Caco-2 (cell line): Measurements from ENCODE around the gene CSAD. TPM values are rescaled to one million over a fixed set of nuclear protein-coding genes. Genes with fewer than 3 reads are reported as not detected.

Source experiments
- BruUV-seq: library from RNA; stranded (reverse); fragments of 400-500 nt; replicated peaks from 2 replicates; lab custom pipeline; 2021; lab: Mats Ljungman, UMichigan
- CTCF ChIA-PET: fragments of 300-600 bp; sonication (Branson Sonifier 250); formaldehyde crosslinking; loops from one replicate; lab custom pipeline; 2022; ENCODE audit warnings: antibody characterized with exemption; lab: Charles Lee
- POLR2A ChIA-PET: fragments of 300-600 bp; sonication (Branson Sonifier 250); formaldehyde crosslinking; loops from one replicate; lab custom pipeline; 2022; ENCODE audit warnings: antibody characterized with exemption; lab: Charles Lee
- DNase-seq, 2 experiments: peaks; one replicate each; pipeline versions ENCODE4 v3.0.0 to v3.0.0-alpha.2; 2020 to 2022
- H3K27me3 ChIP-seq: replicated peaks from 2 replicates; pipeline ENCODE4 v1.6.0; 2011; ENCODE audit warnings: low read length; ENCODE audit not compliant: control insufficient read depth, insufficient read depth
- H3K36me3 ChIP-seq: 2 replicates; pipeline ENCODE4 v1.5.1; 2011; ENCODE audit warnings: low read length; ENCODE audit not compliant: control insufficient read depth, insufficient read depth
- H3K4me1 ChIP-seq: fragments of 250-450 bp; sonication (Bioruptor Pico); 2 replicates; pipeline ENCODE4 v1.5.1; 2020; ENCODE audit warnings: mild to moderate bottlenecking
- H3K4me3 ChIP-seq: 2 replicates; pipeline ENCODE4 v1.5.1; 2011; ENCODE audit warnings: low read depth, mild to moderate bottlenecking, control low read depth, low read length
- H3K9me3 ChIP-seq: fragments of 250-450 bp; sonication (Bioruptor Pico); 2 replicates; pipeline ENCODE4 v1.5.1; 2020; ENCODE audit warnings: mild to moderate bottlenecking, moderate library complexity
- H3K27ac Mint-ChIP-seq: one replicate; pipeline ENCODE4 v1.8.0; 2022; ENCODE audit warnings: mixed read lengths; ENCODE audit not compliant: unreplicated experiment
- H3K27me3 Mint-ChIP-seq: one replicate; pipeline ENCODE4 v1.8.0; 2022; ENCODE audit warnings: mixed read lengths; ENCODE audit not compliant: insufficient read depth, unreplicated experiment
- H3K36me3 Mint-ChIP-seq: one replicate; pipeline ENCODE4 v1.8.0; 2022; ENCODE audit warnings: mild to moderate bottlenecking, mixed read lengths; ENCODE audit not compliant: insufficient read depth, unreplicated experiment
- H3K4me1 Mint-ChIP-seq: one replicate; pipeline ENCODE4 v1.8.0; 2022; ENCODE audit warnings: low read depth, mixed read lengths; ENCODE audit not compliant: unreplicated experiment
- H3K4me3 Mint-ChIP-seq: one replicate; pipeline ENCODE4 v1.8.0; 2022; ENCODE audit warnings: mild to moderate bottlenecking, moderate library complexity, mixed read lengths; ENCODE audit not compliant: unreplicated experiment
- H3K9me3 Mint-ChIP-seq: one replicate; pipeline ENCODE4 v1.8.0; 2022; ENCODE audit warnings: mixed read lengths; ENCODE audit not compliant: unreplicated experiment
- intact Hi-C: fragments of 100-400 bp; cut with micrococcal nuclease; formaldehyde crosslinking; loops from one replicate; pipeline ENCODE4 v1.10.0; 2022; ENCODE audit not compliant: unreplicated experiment
- total RNA-seq: library from RNA; stranded (reverse); gene quantifications from 2 replicates; pipeline ENCODE4 v1.2.3, GENCODE V29; 2022
- TF ChIP-seq, protein P1 (sequence below), 2 experiments: fragments of 200-600 bp in 1 of 2; IDR thresholded peaks; 1 replicate in 1 of 2; 2 replicates in 1 of 2; pipeline versions ENCODE4 v1.5.1 to v1.8.0; 2011 to 2022; ENCODE audit warnings: antibody characterized with exemption in 1 of 2, control low read depth in 1 of 2, inconsistent platforms in 1 of 2, low read depth in 1 of 2, low read length in 1 of 2, mild to moderate bottlenecking in 1 of 2, moderate library complexity in 1 of 2; ENCODE audit not compliant: insufficient read depth in 1 of 2, severe bottlenecking in 1 of 2, unreplicated experiment in 1 of 2

CSAD gene
- total RNA-seq, 1 experiment from 2014 or later = 20.1 TPM

DNA sequence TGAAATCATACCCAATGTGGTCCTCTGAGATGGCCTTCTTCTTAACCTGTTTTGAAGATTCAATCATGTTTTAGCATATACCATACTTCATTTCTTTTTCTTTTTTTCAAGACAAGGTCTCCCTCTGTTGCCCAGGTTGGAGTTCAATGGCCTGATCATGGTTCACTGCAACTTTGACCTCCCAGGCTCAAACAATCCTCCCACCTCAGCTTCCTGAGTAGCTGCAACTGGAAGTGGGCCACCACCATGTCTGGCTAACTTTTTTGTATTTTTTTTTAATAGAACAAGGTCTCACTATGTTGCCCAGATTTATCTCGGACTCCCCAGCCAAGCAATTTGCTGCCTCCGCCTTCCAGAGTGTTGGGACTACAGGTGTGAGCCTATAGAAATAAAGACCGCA, 47.0 kb downstream of the CSAD start:
- BruUV-seq = no TSS peak

DNA sequence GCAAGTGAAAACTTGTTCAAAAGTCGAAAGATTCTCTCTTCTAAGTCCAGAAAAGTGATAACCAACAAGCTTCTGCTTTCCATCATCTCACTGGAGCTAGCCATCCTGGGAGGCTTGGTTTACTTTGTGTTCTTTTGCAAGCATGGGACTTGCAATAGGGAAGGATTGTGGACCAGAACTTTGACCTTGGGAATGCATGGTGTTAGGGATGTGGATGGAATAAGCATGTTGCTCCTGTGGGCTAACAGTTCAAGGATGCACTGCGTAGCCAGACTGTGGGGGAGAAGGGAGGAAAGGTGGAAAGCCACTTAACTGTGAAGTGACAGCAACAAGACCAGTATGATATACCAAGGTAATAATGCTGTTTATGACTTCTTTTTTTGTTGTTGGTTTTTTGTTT, 48.9 kb downstream of the CSAD start:
- Mint-ChIP-seq H3K36me3 (no peaks in the 10 kb centered on the region), H3K9me3 (no peaks in the 10 kb centered on the region), H3K27me3 (peaks cover 5% of the 10 kb centered on the region), H3K4me1 (peaks cover 5% of the 10 kb centered on the region), H3K27ac (no peak overlapping the region), H3K4me3 (no peak overlapping the region)
- no peaks in the 10 kb centered on the region for H3K4me1 ChIP-seq
- no peaks in the 10 kb centered on the region for H3K36me3 ChIP-seq
- no peak for DNase-seq
- TF ChIP-seq, protein P1, sequence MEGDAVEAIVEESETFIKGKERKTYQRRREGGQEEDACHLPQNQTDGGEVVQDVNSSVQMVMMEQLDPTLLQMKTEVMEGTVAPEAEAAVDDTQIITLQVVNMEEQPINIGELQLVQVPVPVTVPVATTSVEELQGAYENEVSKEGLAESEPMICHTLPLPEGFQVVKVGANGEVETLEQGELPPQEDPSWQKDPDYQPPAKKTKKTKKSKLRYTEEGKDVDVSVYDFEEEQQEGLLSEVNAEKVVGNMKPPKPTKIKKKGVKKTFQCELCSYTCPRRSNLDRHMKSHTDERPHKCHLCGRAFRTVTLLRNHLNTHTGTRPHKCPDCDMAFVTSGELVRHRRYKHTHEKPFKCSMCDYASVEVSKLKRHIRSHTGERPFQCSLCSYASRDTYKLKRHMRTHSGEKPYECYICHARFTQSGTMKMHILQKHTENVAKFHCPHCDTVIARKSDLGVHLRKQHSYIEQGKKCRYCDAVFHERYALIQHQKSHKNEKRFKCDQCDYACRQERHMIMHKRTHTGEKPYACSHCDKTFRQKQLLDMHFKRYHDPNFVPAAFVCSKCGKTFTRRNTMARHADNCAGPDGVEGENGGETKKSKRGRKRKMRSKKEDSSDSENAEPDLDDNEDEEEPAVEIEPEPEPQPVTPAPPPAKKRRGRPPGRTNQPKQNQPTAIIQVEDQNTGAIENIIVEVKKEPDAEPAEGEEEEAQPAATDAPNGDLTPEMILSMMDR (IDR thresholded peaks at IDR 0.05; ENCODE audit: insufficient read depth in 1 of 2, low read depth in 1 of 2, low read length in 1 of 2, severe bottlenecking in 1 of 2, unreplicated experiment in 1 of 2) = no peak
- H3K4me3 ChIP-seq = no peak overlapping the region
- intact Hi-C loops = no loop called here
- ChIA-PET CTCF (no interaction called here), POLR2A (no interaction called here)
- BruUV-seq = no TSS peak
- no peaks in the 10 kb centered on the region for H3K27me3 ChIP-seq
- no peaks in the 10 kb centered on the region for H3K9me3 ChIP-seq

More for the DNA sequence above, 47.0 kb downstream of the CSAD start:
- Mint-ChIP-seq H3K27ac (no peak overlapping the region), H3K4me3 (no peak overlapping the region), H3K27me3 (no peaks in the 10 kb centered on the region), H3K4me1 (no peaks in the 10 kb centered on the region), H3K9me3 (peaks cover 14% of the 10 kb centered on the region), H3K36me3 (no peaks in the 10 kb centered on the region)
- no peak overlapping the region for H3K4me3 ChIP-seq
- H3K4me1 ChIP-seq = no peaks in the 10 kb centered on the region
- no peaks in the 10 kb centered on the region for H3K27me3 ChIP-seq
- intact Hi-C loops = no loop called here
- TF ChIP-seq, protein P1 (IDR thresholded peaks at IDR 0.05; ENCODE audit: insufficient read depth in 1 of 2, low read depth in 1 of 2, low read length in 1 of 2, severe bottlenecking in 1 of 2, unreplicated experiment in 1 of 2) = no peak
- no peak for DNase-seq
- ChIA-PET POLR2A (no interaction called here), CTCF (no interaction called here)
- no peaks in the 10 kb centered on the region for H3K36me3 ChIP-seq
- 0 out of 2 replicates have a peak, but pooled peaks cover 3% of the 10 kb centered on the region for H3K9me3 ChIP-seq

DNA sequence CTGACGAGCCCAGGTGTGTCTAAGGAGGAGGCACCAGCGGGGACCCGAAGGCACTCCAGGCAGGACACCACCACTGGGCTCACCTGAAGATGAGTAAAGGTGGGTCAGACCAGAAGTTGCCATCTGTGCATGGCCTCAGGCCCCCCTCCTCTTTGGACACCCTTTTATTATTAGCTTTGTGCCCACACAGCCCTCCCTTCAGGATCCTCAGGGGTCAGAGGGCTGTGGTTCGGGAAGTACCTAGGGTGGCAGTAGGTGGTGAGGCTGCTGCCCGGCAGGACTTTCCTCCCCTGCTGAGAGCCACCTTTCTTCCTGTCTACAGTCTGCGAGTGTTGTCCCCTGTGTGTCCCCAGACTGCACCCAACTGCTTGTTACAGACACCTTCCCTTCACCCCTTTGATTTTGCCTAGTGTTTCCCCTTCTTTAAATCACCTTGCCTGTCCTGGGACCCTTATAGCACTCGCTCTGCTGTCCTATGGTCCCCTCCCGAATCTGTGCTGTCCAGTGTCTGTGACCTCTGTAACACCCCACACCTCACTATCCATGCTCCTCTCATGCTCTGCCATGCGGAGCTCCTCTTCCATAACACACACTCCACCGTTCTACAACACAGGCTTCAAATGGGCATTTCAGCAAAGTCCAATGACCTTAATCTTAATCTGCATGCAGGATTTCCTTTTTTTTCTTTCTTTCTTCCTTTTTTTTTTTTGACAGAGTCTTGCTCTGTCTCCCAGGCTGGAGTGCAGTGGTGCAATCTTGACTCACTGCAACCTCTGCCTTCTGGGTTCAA, 51.8 kb downstream of the CSAD start:
- CTCF ChIA-PET = interaction anchor here (0.6 kb wide), 1 partner anchor 14 kb away, joined by 3 read pairs; no protein-coding TSS in a partner anchor
- H3K27ac Mint-ChIP-seq = no peak overlapping the region
- Histone ChIP-seq H3K27me3 (no peaks in the 10 kb centered on the region), H3K9me3 (no peaks in the 10 kb centered on the region), H3K4me3 (no peak overlapping the region), H3K36me3 (0 out of 2 replicates have a peak, but pooled peaks cover 1% of the 10 kb centered on the region), H3K4me1 (no peaks in the 10 kb centered on the region)
- TF ChIP-seq, protein P1 (IDR thresholded peaks at IDR 0.05; ENCODE audit: insufficient read depth in 1 of 2, low read depth in 1 of 2, low read length in 1 of 2, severe bottlenecking in 1 of 2, unreplicated experiment in 1 of 2) = no peak
- H3K27me3 Mint-ChIP-seq = peaks cover 5% of the 10 kb centered on the region
- BruUV-seq = no TSS peak
- POLR2A ChIA-PET = interaction anchor here (0.5 kb wide), 1 partner anchor 60 kb away, joined by 3 read pairs; no protein-coding TSS in a partner anchor
- peaks cover 5% of the 10 kb centered on the region for H3K4me1 Mint-ChIP-seq
- H3K9me3 Mint-ChIP-seq = no peaks in the 10 kb centered on the region
- no peaks in the 10 kb centered on the region for H3K36me3 Mint-ChIP-seq
- DNase-seq = no peak
- intact Hi-C loops = no loop called here
- no peak overlapping the region for H3K4me3 Mint-ChIP-seq
